ENCODE results near the gene SRMS. TPM values are rescaled to one million over a fixed set of nuclear protein-coding genes. Genes with fewer than 3 reads are reported as not detected.

SRMS gene
- total RNA-seq, 1 donor from 2014 or later = not detected

GRCh38 chr20:63501818-63502670 is 45.5 kb downstream of the SRMS start:
- no peak overlapping the region for H3K9ac ChIP-seq
- H3K36me3 Mint-ChIP-seq = no peaks in the 10 kb centered on the region
- no peak overlapping the region for H3K27ac ChIP-seq
- peaks cover 19% of the 10 kb centered on the region for H3K27me3 Mint-ChIP-seq (ENCODE audit: insufficient read depth, low read depth)
- H3K4me3 ChIP-seq = no peak overlapping the region
- TF ChIP-seq CTCF (IDR thresholded peaks at IDR 0.05) = no peak
- TF ChIP-seq EZH2 (IDR thresholded peaks at IDR 0.05) = no peak
- TF ChIP-seq EZH2phosphoT487 (IDR thresholded peaks at IDR 0.05) = no peak
- H3K36me3 ChIP-seq = no peaks in the 10 kb centered on the region
- peaks cover 8% of the 10 kb centered on the region for H3K4me1 Mint-ChIP-seq
- no peak overlapping the region for H3K4me3 Mint-ChIP-seq
- H3K9me3 Mint-ChIP-seq = peaks cover 17% of the 10 kb centered on the region
- H3K27me3 ChIP-seq = peaks cover 79% of the 10 kb centered on the region
- H4K20me1 ChIP-seq (ENCODE audit: low read depth) = peaks cover 13% of the 10 kb centered on the region
- H3K4me1 ChIP-seq = no peaks in the 10 kb centered on the region
- peak overlapping the region; percentile 22 for H3K4me2 ChIP-seq
- no peaks in the 10 kb centered on the region for H3K79me2 ChIP-seq (ENCODE audit: low read depth)
- peak; percentile 48 for DNase-seq (ENCODE audit: low spot score)
- H3K27ac Mint-ChIP-seq = no peak overlapping the region
- no peak overlapping the region for H2AFZ ChIP-seq (replicated peaks)
- peaks cover 6% of the 10 kb centered on the region for H3F3A ChIP-seq (ENCODE audit: low read depth)
- no peaks in the 10 kb centered on the region for H3K9me3 ChIP-seq (ENCODE audit: low read depth)

GRCh38 chr20:63500902-63501817 is 46.4 kb downstream of the SRMS start:
- Mint-ChIP-seq H3K4me1 (peaks cover 11% of the 10 kb centered on the region), H3K9me3 (peaks cover 11% of the 10 kb centered on the region), H3K4me3 (peak overlapping the region; percentile 71), H3K27me3 (ENCODE audit: insufficient read depth, low read depth) (peaks cover 26% of the 10 kb centered on the region), H3K36me3 (no peaks in the 10 kb centered on the region), H3K27ac (no peak overlapping the region)
- H3K4me1 ChIP-seq = no peaks in the 10 kb centered on the region
- H3K27me3 ChIP-seq = peaks cover 88% of the 10 kb centered on the region
- H3K4me2 ChIP-seq = no peak overlapping the region
- peaks cover 6% of the 10 kb centered on the region for H3F3A ChIP-seq (ENCODE audit: low read depth)
- no peaks in the 10 kb centered on the region for H3K79me2 ChIP-seq (ENCODE audit: low read depth)
- no peak overlapping the region for H3K4me3 ChIP-seq
- no peak overlapping the region for H2AFZ ChIP-seq (replicated peaks)
- H4K20me1 ChIP-seq (ENCODE audit: low read depth) = peaks cover 20% of the 10 kb centered on the region
- no peak for DNase-seq (ENCODE audit: low spot score)
- H3K27ac ChIP-seq = no peak overlapping the region
- TF ChIP-seq CTCF (IDR thresholded peaks at IDR 0.05) = no peak
- TF ChIP-seq EZH2phosphoT487 (IDR thresholded peaks at IDR 0.05) = no peak
- TF ChIP-seq EZH2 (IDR thresholded peaks at IDR 0.05) = no peak
- no peaks in the 10 kb centered on the region for H3K36me3 ChIP-seq
- no peaks in the 10 kb centered on the region for H3K9me3 ChIP-seq (ENCODE audit: low read depth)
- no peak overlapping the region for H3K9ac ChIP-seq

GRCh38 chr20:63500151-63500901 is 47.2 kb downstream of the SRMS start:
- Histone ChIP-seq H4K20me1 (ENCODE audit: low read depth) (peaks cover 20% of the 10 kb centered on the region), H3K4me1 (no peaks in the 10 kb centered on the region), H3F3A (ENCODE audit: low read depth) (peaks cover 6% of the 10 kb centered on the region), H3K4me3 (no peak overlapping the region), H3K9me3 (ENCODE audit: low read depth) (no peaks in the 10 kb centered on the region), H3K4me2 (no peak overlapping the region), H3K27ac (no peak overlapping the region), H2AFZ (replicated peaks) (no peak overlapping the region), H3K27me3 (peaks cover 95% of the 10 kb centered on the region), H3K9ac (no peak overlapping the region), H3K36me3 (no peaks in the 10 kb centered on the region), H3K79me2 (ENCODE audit: low read depth) (no peaks in the 10 kb centered on the region)
- H3K4me3 Mint-ChIP-seq = no peak overlapping the region
- H3K36me3 Mint-ChIP-seq = no peaks in the 10 kb centered on the region
- H3K9me3 Mint-ChIP-seq = peaks cover 10% of the 10 kb centered on the region
- peaks cover 22% of the 10 kb centered on the region for H3K27me3 Mint-ChIP-seq (ENCODE audit: insufficient read depth, low read depth)
- TF ChIP-seq CTCF (IDR thresholded peaks at IDR 0.05) (no peak), EZH2phosphoT487 (IDR thresholded peaks at IDR 0.05) (no peak), EZH2 (IDR thresholded peaks at IDR 0.05) (no peak)
- peaks cover 12% of the 10 kb centered on the region for H3K4me1 Mint-ChIP-seq
- no peak for DNase-seq (ENCODE audit: low spot score)
- no peak overlapping the region for H3K27ac Mint-ChIP-seq

All from neural progenitor cell (in vitro differentiated cells).